Measurements from ENCODE around the gene NDUFV2.

The NDUFV2 gene

GRCh38 chr18:9113468-9114149, 11.1 kb downstream of the NDUFV2 start:
- TF ChIP-seq FOXP2 (optimal IDR thresholded peaks at IDR 0.05; ENCODE audit: borderline replicate concordance, extremely low read depth, extremely low read length, insufficient read depth): no peak
- no peak for TF ChIP-seq POLR2AphosphoS5 (IDR thresholded peaks at IDR 0.05; ENCODE audit: low read depth, low read length)
- TF ChIP-seq SIN3A (IDR thresholded peaks at IDR 0.05; ENCODE audit: borderline replicate concordance, insufficient read depth, low read length): no peak
- TF ChIP-seq TAF1 (IDR thresholded peaks at IDR 0.05; ENCODE audit: borderline replicate concordance, insufficient read depth, low read length): no peak

DNA sequence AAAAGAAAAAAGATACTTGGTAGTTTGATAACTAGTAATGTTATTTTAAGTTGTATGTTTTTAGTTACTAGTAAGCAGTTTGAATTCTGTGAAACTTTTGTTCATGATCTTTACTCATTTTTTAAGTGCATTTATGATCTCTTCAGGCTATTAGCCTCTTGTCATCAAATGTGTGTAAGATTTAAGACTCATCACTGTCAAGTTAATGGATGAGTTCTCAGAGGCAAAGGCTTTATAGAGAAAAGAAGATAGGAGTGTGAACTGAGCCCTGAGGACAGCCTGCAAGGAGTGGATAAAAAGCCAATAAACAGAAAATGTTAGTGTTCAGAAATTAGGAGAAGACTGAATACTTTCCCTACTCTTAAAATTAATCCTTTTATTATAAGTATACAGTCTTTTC, 13.5 kb downstream of the NDUFV2 start:
- TF ChIP-seq FOXP2 (optimal IDR thresholded peaks at IDR 0.05; ENCODE audit: borderline replicate concordance, extremely low read depth, extremely low read length, insufficient read depth): no peak
- no peak for TF ChIP-seq TAF1 (IDR thresholded peaks at IDR 0.05; ENCODE audit: borderline replicate concordance, insufficient read depth, low read length)
- no peak for TF ChIP-seq POLR2AphosphoS5 (IDR thresholded peaks at IDR 0.05; ENCODE audit: low read depth, low read length)
- TF ChIP-seq SIN3A (IDR thresholded peaks at IDR 0.05; ENCODE audit: borderline replicate concordance, insufficient read depth, low read length): no peak
- TF ChIP-seq, protein P1, sequence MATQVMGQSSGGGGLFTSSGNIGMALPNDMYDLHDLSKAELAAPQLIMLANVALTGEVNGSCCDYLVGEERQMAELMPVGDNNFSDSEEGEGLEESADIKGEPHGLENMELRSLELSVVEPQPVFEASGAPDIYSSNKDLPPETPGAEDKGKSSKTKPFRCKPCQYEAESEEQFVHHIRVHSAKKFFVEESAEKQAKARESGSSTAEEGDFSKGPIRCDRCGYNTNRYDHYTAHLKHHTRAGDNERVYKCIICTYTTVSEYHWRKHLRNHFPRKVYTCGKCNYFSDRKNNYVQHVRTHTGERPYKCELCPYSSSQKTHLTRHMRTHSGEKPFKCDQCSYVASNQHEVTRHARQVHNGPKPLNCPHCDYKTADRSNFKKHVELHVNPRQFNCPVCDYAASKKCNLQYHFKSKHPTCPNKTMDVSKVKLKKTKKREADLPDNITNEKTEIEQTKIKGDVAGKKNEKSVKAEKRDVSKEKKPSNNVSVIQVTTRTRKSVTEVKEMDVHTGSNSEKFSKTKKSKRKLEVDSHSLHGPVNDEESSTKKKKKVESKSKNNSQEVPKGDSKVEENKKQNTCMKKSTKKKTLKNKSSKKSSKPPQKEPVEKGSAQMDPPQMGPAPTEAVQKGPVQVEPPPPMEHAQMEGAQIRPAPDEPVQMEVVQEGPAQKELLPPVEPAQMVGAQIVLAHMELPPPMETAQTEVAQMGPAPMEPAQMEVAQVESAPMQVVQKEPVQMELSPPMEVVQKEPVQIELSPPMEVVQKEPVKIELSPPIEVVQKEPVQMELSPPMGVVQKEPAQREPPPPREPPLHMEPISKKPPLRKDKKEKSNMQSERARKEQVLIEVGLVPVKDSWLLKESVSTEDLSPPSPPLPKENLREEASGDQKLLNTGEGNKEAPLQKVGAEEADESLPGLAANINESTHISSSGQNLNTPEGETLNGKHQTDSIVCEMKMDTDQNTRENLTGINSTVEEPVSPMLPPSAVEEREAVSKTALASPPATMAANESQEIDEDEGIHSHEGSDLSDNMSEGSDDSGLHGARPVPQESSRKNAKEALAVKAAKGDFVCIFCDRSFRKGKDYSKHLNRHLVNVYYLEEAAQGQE (IDR thresholded peaks at IDR 0.05; ENCODE audit: insufficient read depth in 1 of 2, low read depth in 2 of 2, low read length in 2 of 2): no peak

- TF ChIP-seq, protein P1 (IDR thresholded peaks at IDR 0.05; ENCODE audit: insufficient read depth in 1 of 2, low read depth in 2 of 2, low read length in 2 of 2): no peak
Observed at GRCh38 chr18:9117980-9118841, 15.7 kb downstream of the NDUFV2 start.

DNA sequence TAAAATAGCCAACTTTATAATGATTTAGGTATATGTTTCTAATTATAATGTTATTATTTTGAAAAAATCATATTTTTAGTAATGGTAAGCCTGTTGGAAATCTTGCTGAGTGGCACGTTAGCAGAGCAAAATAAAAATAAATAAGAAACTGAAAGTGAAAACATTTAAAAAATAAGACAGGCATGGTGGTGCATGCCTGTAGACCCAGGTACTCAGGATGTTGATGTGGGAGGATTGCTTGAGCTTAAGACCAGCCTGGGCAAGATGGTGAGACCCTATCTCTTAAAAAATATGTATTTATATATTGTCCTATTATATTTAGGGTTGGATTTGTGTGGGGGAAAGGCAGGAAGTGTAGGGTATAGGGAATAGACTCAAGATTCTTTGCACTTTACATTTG, 18.3 kb downstream of the NDUFV2 start:
- TF ChIP-seq POLR2AphosphoS5 (IDR thresholded peaks at IDR 0.05; ENCODE audit: low read depth, low read length) (no peak), TAF1 (IDR thresholded peaks at IDR 0.05; ENCODE audit: borderline replicate concordance, insufficient read depth, low read length) (no peak), SIN3A (IDR thresholded peaks at IDR 0.05; ENCODE audit: borderline replicate concordance, insufficient read depth, low read length) (no peak), FOXP2 (optimal IDR thresholded peaks at IDR 0.05; ENCODE audit: borderline replicate concordance, extremely low read depth, extremely low read length, insufficient read depth) (no peak)
- TF ChIP-seq, protein P1 (IDR thresholded peaks at IDR 0.05; ENCODE audit: insufficient read depth in 1 of 2, low read depth in 2 of 2, low read length in 2 of 2): no peak

DNA sequence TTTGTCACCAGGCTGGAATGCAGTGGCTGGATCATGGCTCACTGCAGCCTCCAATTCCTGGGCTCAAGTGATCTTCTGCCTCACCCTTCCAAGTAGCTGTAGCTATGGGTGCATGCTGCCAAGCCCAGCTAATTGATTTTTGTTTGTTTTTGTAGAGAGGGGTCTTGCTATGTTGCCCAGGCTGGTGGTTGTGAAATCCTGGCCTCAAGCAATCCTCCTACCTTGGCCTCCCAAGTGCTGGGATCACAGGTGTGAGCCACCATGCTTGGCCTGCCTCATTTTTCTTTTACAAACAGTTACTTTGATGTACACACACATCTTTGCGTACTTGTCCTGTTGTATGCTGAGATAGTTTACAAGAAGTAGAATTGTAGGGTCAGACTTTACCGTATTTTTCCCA, 21.0 kb downstream of the NDUFV2 start:
- TF ChIP-seq TAF1 (IDR thresholded peaks at IDR 0.05; ENCODE audit: borderline replicate concordance, insufficient read depth, low read length) (no peak), SIN3A (IDR thresholded peaks at IDR 0.05; ENCODE audit: borderline replicate concordance, insufficient read depth, low read length) (no peak), POLR2AphosphoS5 (IDR thresholded peaks at IDR 0.05; ENCODE audit: low read depth, low read length) (no peak), FOXP2 (optimal IDR thresholded peaks at IDR 0.05; ENCODE audit: borderline replicate concordance, extremely low read depth, extremely low read length, insufficient read depth) (no peak)
- TF ChIP-seq, protein P1 (IDR thresholded peaks at IDR 0.05; ENCODE audit: insufficient read depth in 1 of 2, low read depth in 2 of 2, low read length in 2 of 2): no peak
